ENCODE measurements around the gene LETM1. TPM values are rescaled to one million over a fixed set of nuclear protein-coding genes. Genes with fewer than 3 reads are reported as not detected.

Gene LETM1
- total and polyA plus RNA-seq, 2 of the 8 experiments (the other 6 are each of a cell fraction or from before 2014, with no cell fraction given), result 19.8 to 50.1 TPM

GRCh38 chr4:1805493-1806222 is 50.3 kb downstream of the LETM1 start:
- H2BK5ac ChIP-seq (ENCODE audit: low read depth, low read length), result no peak overlapping the region
- no peaks in the 10 kb centered on the region for H3K27me3 ChIP-seq (replicated peaks in 1 of 4; ENCODE audit: control insufficient read depth in 3 of 4, extremely low read depth in 1 of 4, insufficient read depth in 3 of 4, low read length in 3 of 4)
- no peaks in the 10 kb centered on the region; a peak in 1 of 7 replicates for H3K4me1 ChIP-seq (replicated peaks in 1 of 4; ENCODE audit: control insufficient read depth in 3 of 4, insufficient read depth in 4 of 4, low read length in 3 of 4)
- peak overlapping the region; percentile 68; the same call in 1 of the 2 replicates for H4K8ac ChIP-seq (ENCODE audit: extremely low read depth, insufficient read depth, low read length)
- H3K4me3 ChIP-seq (ENCODE audit: extremely low read depth in 1 of 4, insufficient read depth in 2 of 4, low read depth in 3 of 4, low read length in 4 of 4), result no peak overlapping the region
- no peak overlapping the region for H2AFZ ChIP-seq (ENCODE audit: low read length)
- H3K4ac ChIP-seq (replicated peaks; ENCODE audit: insufficient read length, low read depth, low read length), result no peak overlapping the region
- H3K23me2 ChIP-seq (ENCODE audit: low read depth, low read length), result no peaks in the 10 kb centered on the region; the same call in 1 of the 2 replicates
- H3K56ac ChIP-seq (replicated peaks; ENCODE audit: insufficient read length, low read depth, low read length), result no peak overlapping the region
- no peaks in the 10 kb centered on the region for H3K79me2 ChIP-seq (ENCODE audit: control insufficient read depth in 1 of 2, insufficient read depth in 2 of 2, low read length in 2 of 2)
- no peak overlapping the region for H3K4me2 ChIP-seq (ENCODE audit: insufficient read depth in 1 of 2, low read depth in 2 of 2, low read length in 2 of 2)
- FAIRE-seq (no peak), DNase-seq (ENCODE audit: low read depth in 1 of 2, low spot score in 2 of 2) (no peak)
- H3K9me3 ChIP-seq (ENCODE audit: insufficient read depth in 2 of 2, low read depth in 1 of 2, low read length in 1 of 2), result no peaks in the 10 kb centered on the region
- no peak overlapping the region for H2BK120ac ChIP-seq (replicated peaks; ENCODE audit: low read depth, low read length)
- H3K27ac ChIP-seq (ENCODE audit: low read depth, low read length), result no peak overlapping the region
- H4K5ac ChIP-seq (ENCODE audit: insufficient read length, low read depth, low read length), result no peak overlapping the region
- H3K9ac ChIP-seq (replicated peaks in 1 of 4; ENCODE audit: extremely low read depth in 1 of 4, low read depth in 3 of 4, low read length in 3 of 4), result no peak overlapping the region
- no peak overlapping the region for H4K91ac ChIP-seq (replicated peaks; ENCODE audit: insufficient read length, low read length)
- peaks cover 0 to 32% (median 13%) of the 10 kb centered on the region in 4 experiments; a peak in 5 of 8 replicates for H3K36me3 ChIP-seq (ENCODE audit: control insufficient read depth in 2 of 4, insufficient read depth in 4 of 4, low read length in 3 of 4)
- H2BK15ac ChIP-seq (ENCODE audit: low read length), result no peak overlapping the region
- H4K20me1 ChIP-seq (replicated peaks in 1 of 2; ENCODE audit: control insufficient read depth in 1 of 2, insufficient read depth in 2 of 2, low read length in 2 of 2), result peaks cover 0 to 10% of the 10 kb centered on the region in 2 experiments
- H3K18ac ChIP-seq (ENCODE audit: extremely low read depth, low read length), result no peak overlapping the region
- no peak overlapping the region for H2BK12ac ChIP-seq (ENCODE audit: low read depth, low read length)
- TF ChIP-seq JUN (IDR thresholded peaks at IDR 0.05; ENCODE audit: low read depth, low read length), result no peak
- TF ChIP-seq ASH2L (IDR thresholded peaks at IDR 0.05; ENCODE audit: low read length), result no peak
- no peak for TF ChIP-seq HDAC2 (IDR thresholded peaks at IDR 0.05; ENCODE audit: borderline replicate concordance in 1 of 2, low read depth in 2 of 2, low read length in 2 of 2)
- no peak overlapping the region for H3K23ac ChIP-seq (ENCODE audit: insufficient read length)
- no peak overlapping the region for H2AK5ac ChIP-seq (ENCODE audit: low read depth, low read length)
- ChIA-PET POLR2A (ENCODE audit: partially characterized antibody) (interaction anchor here (1.2 to 4.3 kb wide), 6 partner anchors 11 to 64 kb away, joined by 3 to 15 read pairs (median 4); no protein-coding TSS in a partner anchor), CTCF (ENCODE audit: partially characterized antibody) (interaction anchor here (0.6 to 71.2 kb wide), 6 partner anchors 8 to 210 kb away, joined by 3 to 2507 read pairs (median 4); no protein-coding TSS in a partner anchor)
- WGBS, 2 experiments (ENCODE audit: extremely low coverage in 1 of 2, insufficient coverage in 1 of 2, insufficient read length in 1 of 2, insufficient replicate concordance in 2 of 2, low coverage in 1 of 2, low lambda C conversion rate in 2 of 2, missing lambda C conversion rate in 1 of 2), result 95% methylated on average over 27 of the region's 47 CpGs; no CpG with 5 or more reads in 1 of the 2 experiments
- H2BK20ac ChIP-seq (ENCODE audit: low read length), result no peak overlapping the region
- no peaks in the 10 kb centered on the region for H3K79me1 ChIP-seq (ENCODE audit: low read depth, low read length)
- no peak overlapping the region for H3K14ac ChIP-seq (ENCODE audit: insufficient read length)
